Measurements from ENCODE around the gene TSPAN15. TPM values are rescaled to one million over a fixed set of nuclear protein-coding genes. Genes with fewer than 3 reads are reported as not detected.

The TSPAN15 gene
- total and polyA plus RNA-seq, 2 experiments from 2014 or later: 6.6 to 10.1 TPM

- Histone ChIP-seq H3K4me3 (no peak overlapping the region), H3K36me3 (ENCODE audit: insufficient read depth) (no peaks in the 10 kb centered on the region), H3F3A (replicated peaks; ENCODE audit: low read depth) (no peaks in the 10 kb centered on the region), H3K27me3 (ENCODE audit: insufficient read depth) (no peaks in the 10 kb centered on the region), H4K20me1 (replicated peaks; ENCODE audit: insufficient read depth) (no peaks in the 10 kb centered on the region), H3K4me1 (ENCODE audit: insufficient read depth) (no peaks in the 10 kb centered on the region), H3K27ac (ENCODE audit: low read depth) (no peak overlapping the region), H3K79me2 (replicated peaks; ENCODE audit: insufficient read depth) (no peaks in the 10 kb centered on the region), H3K9me2 (ENCODE audit: insufficient read depth) (no peaks in the 10 kb centered on the region), H3K4me2 (no peak overlapping the region), H2AFZ (no peak overlapping the region)
- no peak; the same call in 2 of the 3 replicates for ATAC-seq
- Mint-ChIP-seq H3K9me3 (peaks cover 16% of the 10 kb centered on the region), H3K4me3 (no peak overlapping the region), H3K27me3 (ENCODE audit: insufficient read depth, low read depth, poor library complexity) (peaks cover 1% of the 10 kb centered on the region), H3K27ac (no peak overlapping the region), H3K4me1 (peaks cover 9% of the 10 kb centered on the region; the same call in 2 of the 3 replicates), H3K36me3 (ENCODE audit: low read depth) (peaks cover 14% of the 10 kb centered on the region)
- TF ChIP-seq ZNF462 (CRISPR knock-in tag; IDR thresholded peaks at IDR 0.05) (no peak), EZH2 (IDR thresholded peaks at IDR 0.05; ENCODE audit: low read depth, unreplicated experiment) (no peak), NANOG (IDR thresholded peaks at IDR 0.05; ENCODE audit: borderline replicate concordance) (no peak), ZNF331 (CRISPR knock-in tag; IDR thresholded peaks at IDR 0.05; ENCODE audit: low read depth) (no peak), STAT1 (IDR thresholded peaks at IDR 0.05; ENCODE audit: unreplicated experiment) (no peak), POLR2AphosphoS5 (IDR thresholded peaks at IDR 0.05; ENCODE audit: low read depth) (no peak), EZH2phosphoT487 (IDR thresholded peaks at IDR 0.05; ENCODE audit: unreplicated experiment) (no peak), JUNB (IDR thresholded peaks at IDR 0.05; ENCODE audit: unreplicated experiment) (no peak), CTCF (conservative IDR thresholded peaks at IDR 0.05; ENCODE audit: low read depth in 2 of 2) (no peak), REST (IDR thresholded peaks at IDR 0.05; ENCODE audit: unreplicated experiment) (no peak), CREB1 (CRISPR knock-in tag; IDR thresholded peaks at IDR 0.05; ENCODE audit: low read depth) (no peak), ZNF114 (CRISPR knock-in tag; IDR thresholded peaks at IDR 0.05) (no peak)
- TF ChIP-seq, protein P1, sequence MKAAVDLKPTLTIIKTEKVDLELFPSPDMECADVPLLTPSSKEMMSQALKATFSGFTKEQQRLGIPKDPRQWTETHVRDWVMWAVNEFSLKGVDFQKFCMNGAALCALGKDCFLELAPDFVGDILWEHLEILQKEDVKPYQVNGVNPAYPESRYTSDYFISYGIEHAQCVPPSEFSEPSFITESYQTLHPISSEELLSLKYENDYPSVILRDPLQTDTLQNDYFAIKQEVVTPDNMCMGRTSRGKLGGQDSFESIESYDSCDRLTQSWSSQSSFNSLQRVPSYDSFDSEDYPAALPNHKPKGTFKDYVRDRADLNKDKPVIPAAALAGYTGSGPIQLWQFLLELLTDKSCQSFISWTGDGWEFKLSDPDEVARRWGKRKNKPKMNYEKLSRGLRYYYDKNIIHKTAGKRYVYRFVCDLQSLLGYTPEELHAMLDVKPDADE (IDR thresholded peaks at IDR 0.05): no peak
- DNase-seq (ENCODE audit: low spot score): no peak
Observed at GRCh38 chr10:69492746-69493462, 41.6 kb downstream of the TSPAN15 start.

Data from GM23338 (cell line).